Right lobe of liver (tissue), 4 donors: ENCODE data around the gene TMPRSS9.

Source experiments
- CTCF ChIP-seq, 4 donors: fragments of 200-600 bp in 3 of 4; fragments of 450-650 bp in 1 of 4; IDR thresholded peaks; one replicate each; pipeline versions ENCODE4 v1.5.1 to v1.8.0; 2016 to 2022; ENCODE audit warnings: antibody characterized with exemption in 4 of 4, mild to moderate bottlenecking in 2 of 4
- POLR2A ChIP-seq: fragments of 450-650 bp; IDR thresholded peaks from one replicate; pipeline ENCODE4 v1.6.1; 2017; ENCODE audit warnings: antibody characterized with exemption, mild to moderate bottlenecking
- donor health status: DM: no; HTN: no; CAD: no.
- donor health status: DM: no; HTN: no; CAD: no.
- donor health status: DM: no; HTN: yes; CAD: no.

GRCh38 chr19:2352121-2352520 lies 7.9 kb upstream of the TMPRSS9 start:
- TF ChIP-seq CTCF (IDR thresholded peaks at IDR 0.05) (no peak), POLR2A (no peak)
